Measurements from ENCODE around the gene PAX3. TPM values are rescaled to one million over a fixed set of nuclear protein-coding genes. Genes with fewer than 3 reads are reported as not detected.

Gene PAX3
- total RNA-seq, 1 experiment from 2014 or later = not detected

DNA sequence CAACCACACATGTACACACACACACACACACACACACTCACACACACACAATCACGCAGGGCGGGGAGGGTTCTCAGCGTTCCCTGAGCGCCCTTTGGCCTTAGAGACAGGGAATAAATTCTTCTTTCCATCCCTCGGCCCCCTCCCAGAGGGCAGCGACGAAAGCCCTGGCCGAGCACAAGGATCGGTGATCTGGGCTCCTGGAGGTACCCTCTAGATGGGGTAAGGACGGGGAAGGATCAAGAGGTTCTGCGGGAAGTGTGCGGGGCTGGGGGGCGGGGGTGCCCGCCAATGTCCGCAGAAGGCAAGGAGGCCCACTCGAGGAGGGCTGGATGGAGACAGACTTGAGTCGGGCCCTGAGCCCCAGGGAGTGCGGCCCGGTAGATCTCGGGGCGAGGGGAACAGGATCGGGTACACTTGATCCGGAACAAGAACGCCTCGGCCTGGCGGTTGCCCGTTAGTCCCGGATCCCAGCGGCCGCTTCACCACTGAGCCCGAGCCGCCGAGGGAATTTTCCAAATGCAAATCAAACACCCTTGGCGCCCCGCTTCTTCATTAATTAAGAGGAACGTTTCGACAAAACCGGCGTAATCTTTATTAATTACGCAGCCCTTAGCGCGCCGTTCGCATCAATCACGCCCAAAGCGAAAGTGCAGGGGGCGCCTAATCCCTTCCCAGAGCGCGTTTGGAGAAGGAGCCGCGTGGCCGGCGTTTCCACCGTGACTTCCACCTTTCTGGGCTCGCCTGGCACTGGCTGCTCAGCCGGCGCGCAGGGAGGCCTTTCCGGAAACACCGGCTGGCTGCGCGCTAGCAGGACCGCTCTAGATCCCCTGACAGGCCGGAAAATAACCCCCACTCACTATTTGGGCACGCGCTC, 7.0 kb upstream of the PAX3 start:
- intact Hi-C loops (cut with micrococcal nuclease; ENCODE audit: unreplicated experiment) = no loop called here
- CTCF ChIA-PET = no interaction called here
- Histone ChIP-seq H3F3A (ENCODE audit: insufficient read depth, low read depth) (no peaks in the 10 kb centered on the region), H4K20me1 (ENCODE audit: insufficient read depth) (no peaks in the 10 kb centered on the region), H3K4me1 (replicated peaks; ENCODE audit: insufficient read depth) (no peaks in the 10 kb centered on the region), H3K9me3 (ENCODE audit: insufficient read depth, low read depth) (no peaks in the 10 kb centered on the region), H3K27me3 (ENCODE audit: insufficient read depth, low read depth) (peaks cover 71% of the 10 kb centered on the region), H3K4me3 (no peak overlapping the region), H2AFZ (no peak overlapping the region), H3K9me2 (ENCODE audit: insufficient read depth) (no peaks in the 10 kb centered on the region), H3K36me3 (ENCODE audit: low read depth) (no peaks in the 10 kb centered on the region), H3K27ac (no peak overlapping the region), H3K4me2 (no peak overlapping the region), H3K79me2 (ENCODE audit: low read depth) (no peaks in the 10 kb centered on the region)
- POLR2A ChIA-PET (ENCODE audit: unreplicated experiment) = no interaction called here
- TF ChIP-seq, protein P1, sequence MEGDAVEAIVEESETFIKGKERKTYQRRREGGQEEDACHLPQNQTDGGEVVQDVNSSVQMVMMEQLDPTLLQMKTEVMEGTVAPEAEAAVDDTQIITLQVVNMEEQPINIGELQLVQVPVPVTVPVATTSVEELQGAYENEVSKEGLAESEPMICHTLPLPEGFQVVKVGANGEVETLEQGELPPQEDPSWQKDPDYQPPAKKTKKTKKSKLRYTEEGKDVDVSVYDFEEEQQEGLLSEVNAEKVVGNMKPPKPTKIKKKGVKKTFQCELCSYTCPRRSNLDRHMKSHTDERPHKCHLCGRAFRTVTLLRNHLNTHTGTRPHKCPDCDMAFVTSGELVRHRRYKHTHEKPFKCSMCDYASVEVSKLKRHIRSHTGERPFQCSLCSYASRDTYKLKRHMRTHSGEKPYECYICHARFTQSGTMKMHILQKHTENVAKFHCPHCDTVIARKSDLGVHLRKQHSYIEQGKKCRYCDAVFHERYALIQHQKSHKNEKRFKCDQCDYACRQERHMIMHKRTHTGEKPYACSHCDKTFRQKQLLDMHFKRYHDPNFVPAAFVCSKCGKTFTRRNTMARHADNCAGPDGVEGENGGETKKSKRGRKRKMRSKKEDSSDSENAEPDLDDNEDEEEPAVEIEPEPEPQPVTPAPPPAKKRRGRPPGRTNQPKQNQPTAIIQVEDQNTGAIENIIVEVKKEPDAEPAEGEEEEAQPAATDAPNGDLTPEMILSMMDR (conservative IDR thresholded peaks at IDR 0.05) = no peak
- no peak for TF ChIP-seq EZH2 (IDR thresholded peaks at IDR 0.05; ENCODE audit: low read depth)
- BruUV-seq (replicated peaks) = no TSS peak
- DNase-seq = no peak

- Histone ChIP-seq H3K4me1 (replicated peaks; ENCODE audit: insufficient read depth) (no peaks in the 10 kb centered on the region), H3K9me2 (ENCODE audit: insufficient read depth) (no peaks in the 10 kb centered on the region), H4K20me1 (ENCODE audit: insufficient read depth) (no peaks in the 10 kb centered on the region), H3K4me2 (no peak overlapping the region), H3K36me3 (ENCODE audit: low read depth) (no peaks in the 10 kb centered on the region), H3F3A (ENCODE audit: insufficient read depth, low read depth) (no peaks in the 10 kb centered on the region), H3K4me3 (no peak overlapping the region), H3K27me3 (ENCODE audit: insufficient read depth, low read depth) (peaks cover 71% of the 10 kb centered on the region), H3K9me3 (ENCODE audit: insufficient read depth, low read depth) (no peaks in the 10 kb centered on the region), H3K79me2 (ENCODE audit: low read depth) (no peaks in the 10 kb centered on the region), H2AFZ (no peak overlapping the region), H3K27ac (no peak overlapping the region)
- ChIA-PET CTCF (no interaction called here), POLR2A (ENCODE audit: unreplicated experiment) (no interaction called here)
- intact Hi-C loops (cut with micrococcal nuclease; ENCODE audit: unreplicated experiment) = no loop called here
- BruUV-seq (replicated peaks) = no TSS peak
- no peak for DNase-seq
- TF ChIP-seq, protein P1 (conservative IDR thresholded peaks at IDR 0.05) = no peak
- TF ChIP-seq EZH2 (IDR thresholded peaks at IDR 0.05; ENCODE audit: low read depth) = no peak
These were observed 6.1 kb upstream of the PAX3 start for GRCh38 chr2:222304737-222305515.

DNA sequence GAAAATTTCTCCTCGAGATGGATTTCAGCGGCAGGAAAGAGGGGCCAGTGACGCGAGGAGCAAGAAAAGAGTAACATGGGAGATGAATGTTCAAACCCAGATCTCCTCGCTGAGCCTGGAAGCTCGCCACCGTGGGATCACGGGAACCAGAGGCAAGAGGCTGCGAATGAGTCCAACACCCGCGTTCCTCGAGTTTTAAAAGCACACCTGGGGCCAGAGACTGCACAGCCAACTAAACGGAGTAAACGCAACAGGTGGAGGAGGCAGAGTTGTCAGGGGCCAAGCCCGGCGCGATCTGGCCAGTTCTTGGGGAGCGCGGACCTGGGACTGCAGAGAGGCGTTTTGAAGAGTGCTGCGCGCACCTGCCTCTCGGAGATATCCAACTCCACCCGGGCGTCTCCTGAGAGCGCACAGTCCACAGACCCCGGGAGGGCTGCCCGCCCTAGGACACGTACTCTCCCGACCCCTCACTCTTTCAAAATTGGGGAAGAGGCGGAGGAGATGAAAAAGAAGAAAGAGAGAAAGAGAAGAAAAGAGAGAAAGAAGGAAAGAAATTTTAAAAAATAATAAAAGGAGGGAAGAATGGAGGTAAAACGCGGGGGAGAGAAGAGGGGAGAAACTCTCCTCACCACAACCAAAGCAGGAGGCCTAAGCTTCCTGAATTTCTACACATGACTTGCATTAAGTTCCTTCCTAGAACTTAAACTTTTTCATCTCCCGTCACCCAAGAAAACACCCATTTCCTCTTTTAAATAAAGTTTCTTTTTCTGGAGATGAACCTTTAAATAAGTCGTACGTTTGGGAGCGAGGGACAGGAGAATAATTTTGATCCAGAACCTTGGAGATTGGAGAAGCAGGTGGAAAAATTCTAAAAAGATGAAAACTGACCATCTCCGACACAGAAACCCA, 5.3 kb upstream of the PAX3 start:
- no TSS peak for BruUV-seq (replicated peaks)
- no peaks in the 10 kb centered on the region for H3K9me3 ChIP-seq (ENCODE audit: insufficient read depth, low read depth)
- H3K4me2 ChIP-seq = no peak overlapping the region
- H3K27ac ChIP-seq = no peak overlapping the region
- H3K36me3 ChIP-seq (ENCODE audit: low read depth) = no peaks in the 10 kb centered on the region
- no peaks in the 10 kb centered on the region for H3K4me1 ChIP-seq (replicated peaks; ENCODE audit: insufficient read depth)
- no peaks in the 10 kb centered on the region for H3K9me2 ChIP-seq (ENCODE audit: insufficient read depth)
- no peaks in the 10 kb centered on the region for H3F3A ChIP-seq (ENCODE audit: insufficient read depth, low read depth)
- intact Hi-C loops (cut with micrococcal nuclease; ENCODE audit: unreplicated experiment) = no loop called here
- no peak for DNase-seq
- POLR2A ChIA-PET (ENCODE audit: unreplicated experiment) = no interaction called here
- no peaks in the 10 kb centered on the region for H4K20me1 ChIP-seq (ENCODE audit: insufficient read depth)
- TF ChIP-seq, protein P1 (conservative IDR thresholded peaks at IDR 0.05) = no peak
- TF ChIP-seq EZH2 (IDR thresholded peaks at IDR 0.05; ENCODE audit: low read depth) = no peak
- peaks cover 74% of the 10 kb centered on the region for H3K27me3 ChIP-seq (ENCODE audit: insufficient read depth, low read depth)
- no peak overlapping the region for H2AFZ ChIP-seq
- CTCF ChIA-PET = no interaction called here
- no peak overlapping the region for H3K4me3 ChIP-seq
- H3K79me2 ChIP-seq (ENCODE audit: low read depth) = no peaks in the 10 kb centered on the region
